Thyroid gland (tissue), 4 donors: ENCODE data around the gene SLC25A6. TPM values are rescaled to one million over a fixed set of nuclear protein-coding genes. Genes with fewer than 3 reads are reported as not detected.

Source experiments
- DNase-seq, 2 donors: peaks; one replicate each; pipeline ENCODE4 v3.0.0-alpha.2; 2019
- H3K27ac ChIP-seq, 3 donors: fragments of 200-600 bp; sonication (generic); 1 replicate in 2 of 3; 2 replicates in 1 of 3; pipeline ENCODE4 v1.5.1; 2016 to 2019; ENCODE audit warnings: mild to moderate bottlenecking in 1 of 3, moderate library complexity in 1 of 3
- H3K27me3 ChIP-seq: fragments of 200-600 bp; sonication (generic); one replicate; pipeline ENCODE4 v1.5.1; 2019
- H3K36me3 ChIP-seq, 2 donors: fragments of 200-600 bp; sonication (generic); one replicate each; pipeline ENCODE4 v1.5.1; 2016 to 2019
- H3K4me1 ChIP-seq, 2 donors: fragments of 200-600 bp; sonication (generic); one replicate each; pipeline ENCODE4 v1.5.1; 2017 to 2019
- H3K4me3 ChIP-seq, 3 donors: fragments of 200-600 bp; sonication (generic); replicated peaks in 1 of 3; 1 replicate in 2 of 3; 2 replicates in 1 of 3; pipeline ENCODE4 v1.5.1; 2016; ENCODE audit warnings: mild to moderate bottlenecking in 1 of 3
- H3K9me3 ChIP-seq: fragments of 200-600 bp; sonication (generic); one replicate; pipeline ENCODE4 v1.5.1; 2017
- POLR2A ChIP-seq, 2 donors: fragments of 450-650 bp; IDR thresholded peaks; one replicate each; pipeline ENCODE4 v1.6.1; 2017; ENCODE audit warnings: antibody characterized with exemption in 2 of 2, mild to moderate bottlenecking in 2 of 2, moderate library complexity in 1 of 2
- WGBS, 2 donors: methylation state at CpG; one replicate each; pipeline ENCODE4 v1.1.5; 2017; 5-methylcytosine and 5-hydroxymethylcytosine counted together
- intact Hi-C: fragments of 100-400 bp; cut with DNase I; formaldehyde crosslinking; loops from one replicate; pipeline ENCODE4 v1.15.1; 2023
- total RNA-seq, 4 donors: library from RNA; depleted of rRNA; stranded (reverse); fragments of >200 nt; gene quantifications; one replicate each; pipeline ENCODE4 v1.2.3, GENCODE V29; 2016
- TF ChIP-seq, protein P1 (sequence below), 6 experiments: fragments of 200-600 bp in 3 of 6; fragments of 450-650 bp in 3 of 6; sonication (generic) in 3 of 6; IDR thresholded peaks; one replicate each; pipeline ENCODE4 v1.5.1; 2016 to 2019; ENCODE audit warnings: antibody characterized with exemption in 6 of 6, mild to moderate bottlenecking in 2 of 6, inconsistent platforms in 1 of 6, moderate library complexity in 1 of 6

SLC25A6 gene
- total RNA-seq, 4 donors from 2014 or later: 219 to 397 (median 320) TPM

DNA sequence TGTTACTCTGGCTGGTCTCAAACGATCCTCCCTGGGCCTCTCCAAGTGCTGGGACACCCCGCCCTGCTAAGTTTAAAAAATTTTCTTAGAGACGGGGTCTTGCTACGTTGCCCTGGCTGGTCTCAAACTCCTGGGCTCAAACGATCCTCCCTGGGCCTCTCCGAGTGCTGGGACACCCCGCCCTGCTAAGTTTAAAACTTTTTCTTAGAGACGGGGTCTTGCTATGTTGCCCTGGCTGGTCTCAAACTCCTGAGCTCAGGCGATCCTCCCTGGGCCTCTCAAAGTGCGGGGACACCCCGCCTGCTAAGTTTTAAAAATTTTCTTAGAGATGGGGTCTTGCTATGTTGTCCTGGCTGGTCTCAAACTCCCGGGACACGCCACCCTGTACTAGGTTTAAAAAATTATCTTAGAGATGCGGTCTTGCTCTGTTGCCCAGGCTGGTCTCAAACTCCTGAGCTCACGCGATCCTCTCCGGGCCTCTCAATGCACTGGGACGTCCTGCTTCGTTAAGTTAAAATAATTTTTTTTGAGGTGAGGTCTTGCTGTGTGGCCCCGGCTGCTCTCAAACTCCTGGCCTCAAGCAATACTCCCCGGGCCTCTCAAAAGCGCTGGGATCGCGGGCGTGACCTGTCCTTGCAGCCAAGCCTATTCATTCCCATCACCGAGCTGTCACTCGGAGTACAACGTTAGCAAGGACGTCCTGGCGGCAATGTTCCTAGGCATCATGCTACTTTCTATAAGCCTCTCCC, 1.1 kb downstream of the SLC25A6 start:
- H3K36me3 ChIP-seq: peaks cover 46 to 50% of the 10 kb centered on the region in 2 donors
- H3K4me1 ChIP-seq: peaks cover 33 to 39% of the 10 kb centered on the region in 2 donors
- 51 to 70% methylated on average over 22 to 30 of the region's 30 CpGs for WGBS, 2 donors
- no peaks in the 10 kb centered on the region for H3K9me3 ChIP-seq
- peak overlapping the region; percentile 90 to 98 (median 97) for H3K4me3 ChIP-seq
- DNase-seq: peak in 1 of 2 donors; percentile 14
- intact Hi-C loops: loop anchor here (10.0 kb wide), 1 partner anchor 204 kb away; the partner anchor contains the start of gene AKAP17A
- peak overlapping the region in 2 of 3 donors; percentile 92 to 98 for H3K27ac ChIP-seq
- no peaks in the 10 kb centered on the region for H3K27me3 ChIP-seq
- no peak for TF ChIP-seq POLR2A (IDR thresholded peaks at IDR 0.05)

DNA sequence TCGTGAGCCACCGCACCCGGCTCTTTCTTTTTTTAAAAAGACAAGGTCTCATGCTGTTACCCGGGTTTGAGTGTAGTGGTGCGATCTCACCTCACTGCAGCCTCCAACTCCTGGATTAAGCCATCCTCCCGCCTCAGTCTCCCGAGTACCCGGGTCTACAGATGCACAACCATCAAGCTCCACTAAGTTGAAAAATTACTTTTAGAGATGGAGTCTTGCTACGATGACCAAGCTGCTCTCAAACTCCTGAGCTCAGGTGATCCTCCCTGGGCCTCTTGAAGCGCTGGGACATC, 2.0 kb downstream of the SLC25A6 start:
- 91% methylated on average over 10 of the region's 10 CpGs for WGBS, 2 donors
- intact Hi-C loops: loop anchor here (10.0 kb wide), 1 partner anchor 205 kb away; the partner anchor contains the start of gene AKAP17A
- no peak overlapping the region for H3K27ac ChIP-seq

DNA sequence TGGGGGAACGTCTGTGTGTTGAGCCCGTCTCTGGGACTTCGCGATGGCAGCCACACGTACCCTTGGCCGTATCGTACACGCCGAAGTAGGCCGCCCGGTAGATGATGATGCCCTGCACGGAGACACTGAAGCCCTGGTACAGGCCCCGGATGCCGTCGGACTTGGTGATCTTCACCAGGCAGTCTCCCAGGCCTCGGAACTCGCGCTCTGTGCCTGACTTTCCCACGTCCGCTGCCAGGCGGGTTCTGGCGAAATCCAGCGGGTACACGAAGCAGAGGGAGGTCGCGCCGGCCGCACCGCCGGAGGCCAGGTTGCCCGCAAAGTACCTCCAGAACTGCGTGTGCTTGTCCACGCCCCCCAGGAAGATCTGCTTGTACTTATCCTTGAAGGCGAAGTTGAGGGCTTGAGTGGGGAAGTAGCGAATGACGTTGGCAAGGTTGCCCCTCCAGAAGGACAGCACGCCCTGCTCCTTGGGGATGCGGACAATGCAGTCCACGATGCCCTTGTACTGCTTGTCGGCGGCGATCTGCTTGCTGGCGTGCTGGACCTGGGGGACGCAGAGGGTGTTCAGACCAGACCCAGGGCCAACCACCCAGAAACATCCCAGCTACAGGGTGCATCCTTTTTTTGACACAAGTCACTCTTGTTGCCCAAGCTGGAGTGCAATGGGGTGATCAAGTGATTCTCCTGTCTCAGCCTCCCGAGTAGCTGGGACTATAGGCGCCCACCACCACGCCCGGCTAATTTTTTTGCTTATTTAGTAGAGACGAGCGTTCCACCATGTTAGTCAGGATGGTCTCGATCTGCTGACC, 2.5 kb downstream of the SLC25A6 start:
- Histone ChIP-seq H3K4me1 (peaks cover 25 to 30% of the 10 kb centered on the region in 2 donors), H3K27ac (no peak overlapping the region), H3K9me3 (no peaks in the 10 kb centered on the region), H3K36me3 (peaks cover 58 to 59% of the 10 kb centered on the region in 2 donors), H3K27me3 (no peaks in the 10 kb centered on the region), H3K4me3 (no peak overlapping the region)
- TF ChIP-seq, protein P1, sequence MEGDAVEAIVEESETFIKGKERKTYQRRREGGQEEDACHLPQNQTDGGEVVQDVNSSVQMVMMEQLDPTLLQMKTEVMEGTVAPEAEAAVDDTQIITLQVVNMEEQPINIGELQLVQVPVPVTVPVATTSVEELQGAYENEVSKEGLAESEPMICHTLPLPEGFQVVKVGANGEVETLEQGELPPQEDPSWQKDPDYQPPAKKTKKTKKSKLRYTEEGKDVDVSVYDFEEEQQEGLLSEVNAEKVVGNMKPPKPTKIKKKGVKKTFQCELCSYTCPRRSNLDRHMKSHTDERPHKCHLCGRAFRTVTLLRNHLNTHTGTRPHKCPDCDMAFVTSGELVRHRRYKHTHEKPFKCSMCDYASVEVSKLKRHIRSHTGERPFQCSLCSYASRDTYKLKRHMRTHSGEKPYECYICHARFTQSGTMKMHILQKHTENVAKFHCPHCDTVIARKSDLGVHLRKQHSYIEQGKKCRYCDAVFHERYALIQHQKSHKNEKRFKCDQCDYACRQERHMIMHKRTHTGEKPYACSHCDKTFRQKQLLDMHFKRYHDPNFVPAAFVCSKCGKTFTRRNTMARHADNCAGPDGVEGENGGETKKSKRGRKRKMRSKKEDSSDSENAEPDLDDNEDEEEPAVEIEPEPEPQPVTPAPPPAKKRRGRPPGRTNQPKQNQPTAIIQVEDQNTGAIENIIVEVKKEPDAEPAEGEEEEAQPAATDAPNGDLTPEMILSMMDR (IDR thresholded peaks at IDR 0.05): no peak
- TF ChIP-seq POLR2A (IDR thresholded peaks at IDR 0.05): no peak
- 93 to 94% methylated on average over 45 to 47 of the region's 51 CpGs for WGBS, 2 donors
- intact Hi-C loops: no loop called here
- no peak for DNase-seq

More for the DNA sequence above, 2.0 kb downstream of the SLC25A6 start:
- H3K9me3 ChIP-seq: no peaks in the 10 kb centered on the region
- no peak overlapping the region for H3K4me3 ChIP-seq
- peaks cover 31 to 36% of the 10 kb centered on the region in 2 donors for H3K4me1 ChIP-seq
- DNase-seq: no peak
- TF ChIP-seq, protein P1 (IDR thresholded peaks at IDR 0.05): no peak
- no peak for TF ChIP-seq POLR2A (IDR thresholded peaks at IDR 0.05)
- H3K27me3 ChIP-seq: no peaks in the 10 kb centered on the region
- peaks cover 55 to 58% of the 10 kb centered on the region in 2 donors for H3K36me3 ChIP-seq

DNA sequence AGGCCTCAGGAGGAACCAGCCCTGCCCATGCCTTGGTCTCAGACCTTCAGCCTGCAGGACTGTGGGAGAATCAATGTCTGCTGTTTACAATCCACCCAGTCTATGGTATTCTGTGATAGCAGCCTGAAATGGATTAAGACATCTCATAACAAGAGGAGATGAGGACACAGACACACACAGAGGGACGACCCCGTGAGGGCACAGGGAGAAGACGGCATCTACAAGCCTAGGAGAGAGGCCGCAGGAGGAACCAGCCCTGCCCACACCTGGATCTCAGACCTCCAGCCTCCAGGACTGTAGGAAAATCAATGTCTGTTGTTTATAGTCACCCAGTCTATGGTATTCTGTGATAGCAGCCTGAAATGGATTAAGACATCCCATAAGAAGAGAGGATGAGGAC, 3.3 kb downstream of the SLC25A6 start:
- Histone ChIP-seq H3K4me1 (peaks cover 23% of the 10 kb centered on the region in 2 donors), H3K27ac (no peak overlapping the region), H3K9me3 (no peaks in the 10 kb centered on the region), H3K4me3 (no peak overlapping the region), H3K36me3 (peaks cover 58 to 59% of the 10 kb centered on the region in 2 donors), H3K27me3 (no peaks in the 10 kb centered on the region)
- intact Hi-C loops: no loop called here
- no peak for DNase-seq
- WGBS, 2 donors: 83 to 90% methylated on average over 4 of the region's 4 CpGs
- TF ChIP-seq POLR2A (IDR thresholded peaks at IDR 0.05): no peak
- TF ChIP-seq, protein P1 (IDR thresholded peaks at IDR 0.05): no peak

DNA sequence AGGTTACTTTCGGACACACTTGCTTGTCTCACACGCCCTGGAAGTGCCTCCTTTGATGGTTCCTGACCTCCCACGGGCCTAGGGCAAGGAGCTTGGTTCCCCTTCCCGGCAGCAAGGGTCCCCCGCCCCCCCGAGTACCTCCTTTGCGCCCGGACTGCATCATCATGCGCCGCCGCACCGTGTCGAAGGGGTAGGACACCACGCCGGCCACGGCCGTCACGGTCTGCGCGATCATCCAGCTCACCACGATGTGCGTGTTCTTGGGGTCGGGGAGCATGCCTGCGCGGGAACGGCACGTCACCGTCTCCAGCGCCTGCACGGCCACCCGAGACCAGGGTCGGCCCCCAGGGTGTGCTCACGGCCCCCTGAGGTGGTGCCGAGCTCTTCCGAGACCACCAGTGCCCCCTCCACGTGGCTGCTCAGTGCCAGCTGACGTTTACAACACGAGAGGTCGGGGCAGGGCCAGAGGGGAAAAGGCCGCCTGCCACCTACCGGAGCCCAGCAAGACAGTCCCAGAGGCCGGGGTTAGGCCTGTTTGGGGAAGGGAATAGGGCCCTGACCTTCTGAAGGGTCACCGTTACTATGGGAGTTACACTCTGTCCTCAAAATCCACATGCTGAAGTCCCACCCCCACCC, 4.7 kb downstream of the SLC25A6 start:
- Histone ChIP-seq H3K9me3 (no peaks in the 10 kb centered on the region), H3K4me3 (no peak overlapping the region), H3K4me1 (peaks cover 16 to 20% of the 10 kb centered on the region in 2 donors), H3K36me3 (peaks cover 58 to 63% of the 10 kb centered on the region in 2 donors), H3K27me3 (no peaks in the 10 kb centered on the region), H3K27ac (no peak overlapping the region)
- 95 to 96% methylated on average over 24 to 43 of the region's 43 CpGs for WGBS, 2 donors
- intact Hi-C loops: no loop called here
- DNase-seq: no peak
- TF ChIP-seq, protein P1 (IDR thresholded peaks at IDR 0.05): no peak
- no peak for TF ChIP-seq POLR2A (IDR thresholded peaks at IDR 0.05)
